PFSK-1 (cell line): ENCODE measurements around the gene DEGS1.

Experiments used
- FOXP2 ChIP-seq: optimal IDR thresholded peaks from 2 replicates; pipeline ENCODE3; 2011; ENCODE audit warnings: borderline replicate concordance, control low read depth, inconsistent platforms; ENCODE audit not compliant: insufficient read depth; ENCODE audit errors: extremely low read length, extremely low read depth
- POLR2AphosphoS5 ChIP-seq: IDR thresholded peaks from 2 replicates; pipeline ENCODE4 v1.6.1; 2012; ENCODE audit warnings: low read depth, mild to moderate bottlenecking, control low read depth, low read length, moderate library complexity
- SIN3A ChIP-seq: IDR thresholded peaks from 2 replicates; pipeline ENCODE4 v1.6.1; 2012; ENCODE audit warnings: mild to moderate bottlenecking, low read length, moderate library complexity, borderline replicate concordance; ENCODE audit not compliant: insufficient read depth
- TAF1 ChIP-seq: IDR thresholded peaks from 2 replicates; pipeline ENCODE4 v1.6.1; 2012; ENCODE audit warnings: low read length, control low read depth, borderline replicate concordance; ENCODE audit not compliant: insufficient read depth
- TF ChIP-seq, protein P1 (sequence below), 2 experiments: IDR thresholded peaks; 2 replicates each; pipeline versions ENCODE4 v1.6.1 to v1.8.0; 2011 to 2012; ENCODE audit warnings: low read depth in 2 of 2, low read length in 2 of 2, control low read depth in 1 of 2, inconsistent platforms in 1 of 2, mild to moderate bottlenecking in 1 of 2, moderate library complexity in 1 of 2; ENCODE audit not compliant: insufficient read depth in 1 of 2

- TF ChIP-seq POLR2AphosphoS5 (no peak), TAF1 (no peak), SIN3A (no peak), FOXP2 (no peak)
- TF ChIP-seq, protein P1, sequence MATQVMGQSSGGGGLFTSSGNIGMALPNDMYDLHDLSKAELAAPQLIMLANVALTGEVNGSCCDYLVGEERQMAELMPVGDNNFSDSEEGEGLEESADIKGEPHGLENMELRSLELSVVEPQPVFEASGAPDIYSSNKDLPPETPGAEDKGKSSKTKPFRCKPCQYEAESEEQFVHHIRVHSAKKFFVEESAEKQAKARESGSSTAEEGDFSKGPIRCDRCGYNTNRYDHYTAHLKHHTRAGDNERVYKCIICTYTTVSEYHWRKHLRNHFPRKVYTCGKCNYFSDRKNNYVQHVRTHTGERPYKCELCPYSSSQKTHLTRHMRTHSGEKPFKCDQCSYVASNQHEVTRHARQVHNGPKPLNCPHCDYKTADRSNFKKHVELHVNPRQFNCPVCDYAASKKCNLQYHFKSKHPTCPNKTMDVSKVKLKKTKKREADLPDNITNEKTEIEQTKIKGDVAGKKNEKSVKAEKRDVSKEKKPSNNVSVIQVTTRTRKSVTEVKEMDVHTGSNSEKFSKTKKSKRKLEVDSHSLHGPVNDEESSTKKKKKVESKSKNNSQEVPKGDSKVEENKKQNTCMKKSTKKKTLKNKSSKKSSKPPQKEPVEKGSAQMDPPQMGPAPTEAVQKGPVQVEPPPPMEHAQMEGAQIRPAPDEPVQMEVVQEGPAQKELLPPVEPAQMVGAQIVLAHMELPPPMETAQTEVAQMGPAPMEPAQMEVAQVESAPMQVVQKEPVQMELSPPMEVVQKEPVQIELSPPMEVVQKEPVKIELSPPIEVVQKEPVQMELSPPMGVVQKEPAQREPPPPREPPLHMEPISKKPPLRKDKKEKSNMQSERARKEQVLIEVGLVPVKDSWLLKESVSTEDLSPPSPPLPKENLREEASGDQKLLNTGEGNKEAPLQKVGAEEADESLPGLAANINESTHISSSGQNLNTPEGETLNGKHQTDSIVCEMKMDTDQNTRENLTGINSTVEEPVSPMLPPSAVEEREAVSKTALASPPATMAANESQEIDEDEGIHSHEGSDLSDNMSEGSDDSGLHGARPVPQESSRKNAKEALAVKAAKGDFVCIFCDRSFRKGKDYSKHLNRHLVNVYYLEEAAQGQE (IDR thresholded peaks at IDR 0.05; ENCODE audit: insufficient read depth in 1 of 2, low read depth in 2 of 2, low read length in 2 of 2): no peak
These were observed 55.7 kb downstream of the DEGS1 start for GRCh38 chr1:224238756-224239155.
